Measurements from ENCODE around the gene FGFR2. TPM values are rescaled to one million over a fixed set of nuclear protein-coding genes. Genes with fewer than 3 reads are reported as not detected.

FGFR2 gene
- polyA plus RNA-seq, 1 of the 3 experiments (the other 2 are of a cell fraction) = 0.02 TPM

DNA sequence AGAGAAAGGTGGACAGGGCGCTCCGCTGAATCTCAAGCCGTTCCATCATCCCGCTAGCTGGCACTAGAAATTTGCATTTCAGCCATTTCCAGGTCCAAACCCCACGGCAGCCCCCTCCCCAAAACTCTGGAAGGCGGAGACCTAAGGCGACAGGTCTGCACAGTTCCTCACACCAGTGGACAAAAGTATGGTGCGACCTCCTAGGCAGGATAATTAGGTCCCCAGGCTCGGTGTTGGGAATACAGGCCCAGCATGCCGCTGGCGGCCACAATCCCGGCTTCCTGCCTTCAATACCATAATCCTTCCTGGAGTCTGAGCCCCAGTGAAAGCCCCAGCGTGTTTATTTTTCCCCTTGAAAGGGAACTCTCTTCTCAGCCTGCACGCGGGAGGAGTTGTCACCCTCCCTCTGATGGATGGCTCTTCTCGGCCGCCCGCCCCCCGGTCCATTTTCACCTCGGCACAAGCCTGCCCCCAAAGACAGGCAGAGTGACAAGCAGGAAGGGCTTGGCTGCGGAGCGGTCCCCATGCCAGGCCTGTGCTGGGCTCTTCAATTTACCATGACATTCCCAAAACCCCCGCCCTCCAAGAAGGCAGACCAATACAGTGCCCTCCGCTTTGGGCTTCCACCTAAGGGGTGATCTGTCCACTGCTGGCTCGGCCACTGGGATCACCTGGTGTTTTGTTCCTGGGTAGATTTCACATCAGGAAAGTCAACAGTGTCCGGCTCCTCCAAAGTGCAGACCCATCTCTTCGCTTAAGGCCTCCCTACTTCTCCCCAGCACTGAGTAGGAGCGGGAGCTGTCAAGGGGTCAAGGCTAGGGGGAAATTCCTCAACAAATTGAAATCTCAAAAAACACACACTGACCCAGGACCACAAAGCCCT, 2.2 kb downstream of the FGFR2 start:
- POLR2A ChIA-PET = no interaction called here
- no peaks in the 10 kb centered on the region for H3K79me2 ChIP-seq (ENCODE audit: insufficient read depth)
- no peak overlapping the region for H3K9ac ChIP-seq

DNA sequence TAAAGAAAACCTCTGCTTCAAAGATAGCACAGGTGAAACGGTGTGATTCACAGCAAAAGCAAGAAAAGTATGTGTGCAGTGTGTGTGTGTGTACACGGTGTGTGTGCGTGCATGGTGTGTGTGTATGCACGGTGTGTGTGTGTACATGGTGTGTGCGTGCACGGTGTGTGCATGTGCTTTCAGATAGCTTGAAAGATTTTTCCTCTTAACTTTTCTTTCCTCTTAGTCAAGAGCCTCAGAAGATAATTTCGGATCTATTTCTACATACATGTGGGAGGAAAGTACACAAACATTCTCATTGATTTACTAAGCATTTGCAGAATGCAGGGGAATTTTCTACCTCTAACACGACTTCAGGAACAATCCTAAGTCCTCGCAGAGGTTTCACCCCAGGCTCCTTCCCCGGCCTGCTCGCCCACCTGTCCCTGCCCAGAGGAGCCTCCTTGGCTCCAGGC, 2.9 kb downstream of the FGFR2 start:
- 77% methylated on average over 11 of the region's 11 CpGs for WGBS (ENCODE audit: low lambda C conversion rate)
- H4K20me1 ChIP-seq (ENCODE audit: insufficient read depth) = no peaks in the 10 kb centered on the region
- H3K9me3 ChIP-seq = no peaks in the 10 kb centered on the region
- H3K79me2 ChIP-seq (ENCODE audit: insufficient read depth) = no peaks in the 10 kb centered on the region
- no peak overlapping the region for H3K4me2 ChIP-seq
- ChIA-PET POLR2A (no interaction called here), CTCF (interaction anchor here (5.1 kb wide), 1 partner anchor 13 kb away, joined by 39 read pairs; no protein-coding TSS in a partner anchor)
- peaks cover 0 to 14% of the 10 kb centered on the region in 2 experiments; a peak in 1 of 4 replicates for H3K4me1 ChIP-seq (ENCODE audit: control insufficient read depth in 1 of 2, insufficient read depth in 2 of 2, low read depth in 1 of 2, low read length in 1 of 2)
- H2AFZ ChIP-seq (ENCODE audit: low read depth) = no peak overlapping the region
- no peaks in the 10 kb centered on the region for H3K36me3 ChIP-seq (replicated peaks in 1 of 2; ENCODE audit: control insufficient read depth in 1 of 2, insufficient read depth in 2 of 2, low read length in 1 of 2)
- H3K27me3 ChIP-seq (ENCODE audit: insufficient read depth) = peaks cover 18% of the 10 kb centered on the region
- H3F3A ChIP-seq (replicated peaks; ENCODE audit: insufficient read depth) = peaks cover 6% of the 10 kb centered on the region
- TF ChIP-seq EP300 (IDR thresholded peaks at IDR 0.05; ENCODE audit: borderline replicate concordance in 1 of 2, low read depth in 1 of 2, low read length in 1 of 2) (no peak), YY1 (IDR thresholded peaks at IDR 0.05; ENCODE audit: low read depth) (no peak)
- no peak overlapping the region for H3K4me3 ChIP-seq (ENCODE audit: low read depth in 2 of 2, low read length in 1 of 2)
- no peak for DNase-seq
- no peak overlapping the region for H3K27ac ChIP-seq (ENCODE audit: low read depth in 2 of 2, low read length in 1 of 2)
- no peak overlapping the region for H3K9ac ChIP-seq
- H3K9me2 ChIP-seq = no peaks in the 10 kb centered on the region

More for the DNA sequence above, 2.2 kb downstream of the FGFR2 start:
- H3K27me3 ChIP-seq (ENCODE audit: insufficient read depth) = peaks cover 18% of the 10 kb centered on the region
- H3K9me3 ChIP-seq = no peaks in the 10 kb centered on the region
- H3F3A ChIP-seq (replicated peaks; ENCODE audit: insufficient read depth) = peaks cover 6% of the 10 kb centered on the region
- peaks cover 0 to 14% of the 10 kb centered on the region in 2 experiments; a peak in 1 of 4 replicates for H3K4me1 ChIP-seq (ENCODE audit: control insufficient read depth in 1 of 2, insufficient read depth in 2 of 2, low read depth in 1 of 2, low read length in 1 of 2)
- H3K4me2 ChIP-seq = no peak overlapping the region
- H4K20me1 ChIP-seq (ENCODE audit: insufficient read depth) = no peaks in the 10 kb centered on the region
- H3K4me3 ChIP-seq (ENCODE audit: low read depth in 2 of 2, low read length in 1 of 2) = no peak overlapping the region
- 86% methylated on average over 27 of the region's 28 CpGs for WGBS (ENCODE audit: low lambda C conversion rate)
- DNase-seq = no peak
- H3K36me3 ChIP-seq (replicated peaks in 1 of 2; ENCODE audit: control insufficient read depth in 1 of 2, insufficient read depth in 2 of 2, low read length in 1 of 2) = no peaks in the 10 kb centered on the region
- H3K9me2 ChIP-seq = no peaks in the 10 kb centered on the region
- TF ChIP-seq, protein P1, sequence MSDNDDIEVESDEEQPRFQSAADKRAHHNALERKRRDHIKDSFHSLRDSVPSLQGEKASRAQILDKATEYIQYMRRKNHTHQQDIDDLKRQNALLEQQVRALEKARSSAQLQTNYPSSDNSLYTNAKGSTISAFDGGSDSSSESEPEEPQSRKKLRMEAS (IDR thresholded peaks at IDR 0.05; ENCODE audit: low read depth) = no peak
- TF ChIP-seq RFX5 (IDR thresholded peaks at IDR 0.05; ENCODE audit: low read length) = no peak
- TF ChIP-seq, protein P2, sequence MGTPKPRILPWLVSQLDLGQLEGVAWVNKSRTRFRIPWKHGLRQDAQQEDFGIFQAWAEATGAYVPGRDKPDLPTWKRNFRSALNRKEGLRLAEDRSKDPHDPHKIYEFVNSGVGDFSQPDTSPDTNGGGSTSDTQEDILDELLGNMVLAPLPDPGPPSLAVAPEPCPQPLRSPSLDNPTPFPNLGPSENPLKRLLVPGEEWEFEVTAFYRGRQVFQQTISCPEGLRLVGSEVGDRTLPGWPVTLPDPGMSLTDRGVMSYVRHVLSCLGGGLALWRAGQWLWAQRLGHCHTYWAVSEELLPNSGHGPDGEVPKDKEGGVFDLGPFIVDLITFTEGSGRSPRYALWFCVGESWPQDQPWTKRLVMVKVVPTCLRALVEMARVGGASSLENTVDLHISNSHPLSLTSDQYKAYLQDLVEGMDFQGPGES (IDR thresholded peaks at IDR 0.05; ENCODE audit: low read depth, low read length) = no peak
- no peak for TF ChIP-seq CTCF (IDR thresholded peaks at IDR 0.05)
- no peak for TF ChIP-seq CHD2 (IDR thresholded peaks at IDR 0.05; ENCODE audit: low read length, partially characterized antibody)
- H3K27ac ChIP-seq (ENCODE audit: low read depth in 2 of 2, low read length in 1 of 2) = no peak overlapping the region
- CTCF ChIA-PET = no interaction called here
- no peak overlapping the region for H2AFZ ChIP-seq (ENCODE audit: low read depth)

Data from SK-N-SH (cell line).